HL-60 (cell line): ENCODE results near the gene ADAMTS15.

ENCODE experiments used
- DNase-seq, 2 experiments: peaks; one replicate each; pipeline ENCODE4 v3.0.0-alpha.2; 2010 to 2020; ENCODE audit warnings: low read depth in 1 of 2, low spot score in 1 of 2
- H3K27ac ChIP-seq: fragments of 250-450 bp; sonication (Bioruptor Pico); replicated peaks from 2 replicates; pipeline ENCODE4 v1.5.1; 2020; ENCODE audit warnings: mild to moderate bottlenecking, moderate library complexity
- H3K27me3 ChIP-seq: fragments of 250-450 bp; sonication (Bioruptor Pico); 2 replicates; pipeline ENCODE4 v1.5.1; 2021; ENCODE audit warnings: mild to moderate bottlenecking, moderate library complexity; ENCODE audit not compliant: insufficient read depth, poor library complexity, severe bottlenecking
- H3K4me3 ChIP-seq: replicated peaks from 2 replicates; pipeline ENCODE4 v1.5.1; 2011; ENCODE audit warnings: mild to moderate bottlenecking, control low read depth, low read length; ENCODE audit not compliant: insufficient read depth
- GABPA ChIP-seq: IDR thresholded peaks from 2 replicates; pipeline ENCODE4 v1.6.1; 2012; ENCODE audit warnings: low read depth
- POLR2AphosphoS5 ChIP-seq: IDR thresholded peaks from 2 replicates; pipeline ENCODE4 v1.6.1; 2012; ENCODE audit warnings: low read depth
- SPI1 ChIP-seq: IDR thresholded peaks from 2 replicates; pipeline ENCODE4 v1.6.1; 2012; ENCODE audit warnings: low read depth, mild to moderate bottlenecking, borderline replicate concordance
- TF ChIP-seq, protein P1 (sequence below): IDR thresholded peaks from 2 replicates; pipeline ENCODE4 v1.6.1; 2012; ENCODE audit warnings: low read depth; ENCODE audit not compliant: insufficient replicate concordance
- TF ChIP-seq, protein P2 (sequence below): IDR thresholded peaks from one replicate; pipeline ENCODE4 v1.5.1; 2011; ENCODE audit warnings: low read length, control low read depth, inconsistent platforms; ENCODE audit not compliant: insufficient read depth

Gene ADAMTS15

DNA sequence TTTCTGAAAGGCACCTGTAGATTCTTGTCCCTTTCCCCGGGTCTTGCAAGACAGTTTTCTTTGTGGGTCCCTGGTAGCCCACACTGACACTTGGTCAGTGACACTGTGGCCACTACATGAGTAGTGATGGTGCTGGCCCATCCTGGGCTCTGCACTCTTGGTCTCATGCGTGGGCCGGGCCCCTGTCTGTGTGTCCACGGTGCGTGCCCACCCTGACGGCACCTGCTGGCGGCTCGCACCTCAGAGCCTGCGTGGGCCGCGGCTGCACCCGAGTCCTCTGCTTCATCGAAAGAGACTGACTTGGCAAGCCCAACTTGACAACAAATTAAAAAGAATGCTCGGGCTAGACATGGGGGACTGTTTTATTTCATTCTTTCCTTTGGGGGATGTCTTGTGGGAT is 37.5 kb downstream of the ADAMTS15 start:
- no peak overlapping the region for H3K27ac ChIP-seq
- no peak overlapping the region for H3K4me3 ChIP-seq
- H3K27me3 ChIP-seq: no peaks in the 10 kb centered on the region
- TF ChIP-seq, protein P1, sequence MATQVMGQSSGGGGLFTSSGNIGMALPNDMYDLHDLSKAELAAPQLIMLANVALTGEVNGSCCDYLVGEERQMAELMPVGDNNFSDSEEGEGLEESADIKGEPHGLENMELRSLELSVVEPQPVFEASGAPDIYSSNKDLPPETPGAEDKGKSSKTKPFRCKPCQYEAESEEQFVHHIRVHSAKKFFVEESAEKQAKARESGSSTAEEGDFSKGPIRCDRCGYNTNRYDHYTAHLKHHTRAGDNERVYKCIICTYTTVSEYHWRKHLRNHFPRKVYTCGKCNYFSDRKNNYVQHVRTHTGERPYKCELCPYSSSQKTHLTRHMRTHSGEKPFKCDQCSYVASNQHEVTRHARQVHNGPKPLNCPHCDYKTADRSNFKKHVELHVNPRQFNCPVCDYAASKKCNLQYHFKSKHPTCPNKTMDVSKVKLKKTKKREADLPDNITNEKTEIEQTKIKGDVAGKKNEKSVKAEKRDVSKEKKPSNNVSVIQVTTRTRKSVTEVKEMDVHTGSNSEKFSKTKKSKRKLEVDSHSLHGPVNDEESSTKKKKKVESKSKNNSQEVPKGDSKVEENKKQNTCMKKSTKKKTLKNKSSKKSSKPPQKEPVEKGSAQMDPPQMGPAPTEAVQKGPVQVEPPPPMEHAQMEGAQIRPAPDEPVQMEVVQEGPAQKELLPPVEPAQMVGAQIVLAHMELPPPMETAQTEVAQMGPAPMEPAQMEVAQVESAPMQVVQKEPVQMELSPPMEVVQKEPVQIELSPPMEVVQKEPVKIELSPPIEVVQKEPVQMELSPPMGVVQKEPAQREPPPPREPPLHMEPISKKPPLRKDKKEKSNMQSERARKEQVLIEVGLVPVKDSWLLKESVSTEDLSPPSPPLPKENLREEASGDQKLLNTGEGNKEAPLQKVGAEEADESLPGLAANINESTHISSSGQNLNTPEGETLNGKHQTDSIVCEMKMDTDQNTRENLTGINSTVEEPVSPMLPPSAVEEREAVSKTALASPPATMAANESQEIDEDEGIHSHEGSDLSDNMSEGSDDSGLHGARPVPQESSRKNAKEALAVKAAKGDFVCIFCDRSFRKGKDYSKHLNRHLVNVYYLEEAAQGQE: no peak
- TF ChIP-seq POLR2AphosphoS5: no peak
- TF ChIP-seq, protein P2, sequence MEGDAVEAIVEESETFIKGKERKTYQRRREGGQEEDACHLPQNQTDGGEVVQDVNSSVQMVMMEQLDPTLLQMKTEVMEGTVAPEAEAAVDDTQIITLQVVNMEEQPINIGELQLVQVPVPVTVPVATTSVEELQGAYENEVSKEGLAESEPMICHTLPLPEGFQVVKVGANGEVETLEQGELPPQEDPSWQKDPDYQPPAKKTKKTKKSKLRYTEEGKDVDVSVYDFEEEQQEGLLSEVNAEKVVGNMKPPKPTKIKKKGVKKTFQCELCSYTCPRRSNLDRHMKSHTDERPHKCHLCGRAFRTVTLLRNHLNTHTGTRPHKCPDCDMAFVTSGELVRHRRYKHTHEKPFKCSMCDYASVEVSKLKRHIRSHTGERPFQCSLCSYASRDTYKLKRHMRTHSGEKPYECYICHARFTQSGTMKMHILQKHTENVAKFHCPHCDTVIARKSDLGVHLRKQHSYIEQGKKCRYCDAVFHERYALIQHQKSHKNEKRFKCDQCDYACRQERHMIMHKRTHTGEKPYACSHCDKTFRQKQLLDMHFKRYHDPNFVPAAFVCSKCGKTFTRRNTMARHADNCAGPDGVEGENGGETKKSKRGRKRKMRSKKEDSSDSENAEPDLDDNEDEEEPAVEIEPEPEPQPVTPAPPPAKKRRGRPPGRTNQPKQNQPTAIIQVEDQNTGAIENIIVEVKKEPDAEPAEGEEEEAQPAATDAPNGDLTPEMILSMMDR: no peak
- TF ChIP-seq SPI1: no peak
- no peak for TF ChIP-seq GABPA
- no peak for DNase-seq

DNA sequence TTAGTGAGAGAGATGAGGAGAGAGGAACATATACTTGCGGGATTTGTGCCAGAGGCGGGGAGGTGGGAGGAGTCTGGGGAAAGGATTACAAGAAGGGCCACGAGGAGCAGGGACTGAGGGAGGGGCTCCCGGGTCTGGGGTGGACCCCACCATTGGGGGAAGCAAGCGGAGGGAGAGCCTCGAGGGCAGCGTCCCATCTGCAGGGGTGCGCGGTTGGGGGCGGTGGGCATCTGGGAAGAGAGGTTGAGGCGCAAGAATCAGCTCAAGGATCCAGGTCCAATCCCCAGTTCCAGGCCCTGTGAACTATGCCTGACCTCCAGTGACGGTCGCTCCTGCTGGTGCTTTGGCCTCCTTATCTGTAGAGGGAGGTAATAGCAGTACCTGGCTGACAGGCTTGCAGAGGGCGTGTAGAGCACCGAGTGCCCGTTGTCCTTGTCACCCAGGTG is 38.0 kb downstream of the ADAMTS15 start:
- no peak for DNase-seq
- H3K4me3 ChIP-seq: no peak overlapping the region
- no peak overlapping the region for H3K27ac ChIP-seq
- TF ChIP-seq GABPA (no peak), POLR2AphosphoS5 (no peak), SPI1 (no peak)
- TF ChIP-seq, protein P1: no peak
- TF ChIP-seq, protein P2: no peak
- no peaks in the 10 kb centered on the region for H3K27me3 ChIP-seq

DNA sequence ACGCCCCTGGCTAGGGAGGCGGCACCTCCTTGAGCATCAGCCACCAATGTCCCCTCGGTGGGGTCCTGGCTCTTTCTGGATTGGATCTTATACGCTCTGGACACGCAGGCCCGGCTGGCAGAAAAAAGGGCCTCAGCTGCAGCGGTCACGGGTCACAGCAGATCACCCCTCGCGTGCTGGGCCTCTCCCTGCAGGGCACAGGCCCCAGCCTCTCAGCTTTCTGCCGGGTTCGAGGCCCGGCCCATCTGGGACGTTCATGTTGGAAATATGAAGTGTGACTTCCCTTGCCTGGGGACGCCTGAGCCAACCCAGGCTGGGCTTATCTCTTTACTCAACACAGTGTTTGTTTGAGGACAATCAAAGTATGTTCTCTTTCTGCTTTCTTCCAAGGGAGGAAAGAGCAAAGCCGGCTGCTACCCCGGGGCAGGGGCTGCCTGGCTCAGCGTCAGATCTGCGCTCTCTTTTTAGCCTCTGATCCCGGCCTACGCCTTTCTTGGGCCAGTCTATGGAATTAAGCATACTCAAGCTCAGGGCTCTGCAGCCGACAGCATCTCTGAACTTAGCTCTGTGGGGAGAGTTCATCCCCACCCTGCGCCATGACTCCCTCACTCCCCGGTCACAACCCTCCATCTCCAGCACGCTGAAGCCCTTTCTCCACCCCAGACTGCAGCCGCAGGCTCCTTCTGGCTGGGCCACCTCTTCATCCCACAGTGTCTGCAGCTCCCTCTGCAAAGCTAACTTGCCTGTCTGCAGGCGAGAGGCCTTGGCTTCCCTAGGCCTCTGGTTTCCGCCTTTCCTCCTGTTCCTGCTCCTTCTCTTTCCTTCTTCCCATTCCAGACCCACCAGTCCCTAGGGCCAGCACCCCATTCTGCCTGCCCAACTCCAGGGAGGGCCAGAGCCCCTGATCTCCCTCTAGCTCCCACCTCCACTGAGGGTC is 38.8 kb downstream of the ADAMTS15 start:
- H3K4me3 ChIP-seq: no peak overlapping the region
- H3K27me3 ChIP-seq: no peaks in the 10 kb centered on the region
- TF ChIP-seq, protein P2: no peak
- TF ChIP-seq SPI1 (no peak), GABPA (no peak), POLR2AphosphoS5 (no peak)
- TF ChIP-seq, protein P1: no peak
- no peak for DNase-seq
- H3K27ac ChIP-seq: no peak overlapping the region
